Muscle layer of colon (tissue), 2 donors: ENCODE measurements around the gene PDIA5.

Experiments used
- H3K27ac ChIP-seq: one replicate; pipeline ENCODE4 v1.7.0; 2013; ENCODE audit warnings: low read depth, mild to moderate bottlenecking, low read length, moderate library complexity
- H3K27me3 ChIP-seq, 2 donors: one replicate each; pipeline ENCODE4 v1.7.0; 2013; ENCODE audit warnings: low read length in 2 of 2, mild to moderate bottlenecking in 2 of 2; ENCODE audit not compliant: insufficient read depth in 2 of 2, control insufficient read depth in 1 of 2
- H3K36me3 ChIP-seq: one replicate; pipeline ENCODE4 v1.7.0; 2013; ENCODE audit warnings: mild to moderate bottlenecking, low read length; ENCODE audit not compliant: insufficient read depth
- H3K4me1 ChIP-seq: one replicate; pipeline ENCODE4 v1.7.0; 2013; ENCODE audit warnings: mild to moderate bottlenecking, low read length; ENCODE audit not compliant: insufficient read depth
- H3K4me3 ChIP-seq, 2 donors: one replicate each; pipeline ENCODE4 v1.7.0; 2013; ENCODE audit warnings: low read length in 2 of 2, low read depth in 1 of 2, mild to moderate bottlenecking in 1 of 2, moderate library complexity in 1 of 2
- H3K9ac ChIP-seq: one replicate; pipeline ENCODE4 v1.7.0; 2013; ENCODE audit warnings: low read length
- H3K9me3 ChIP-seq: one replicate; pipeline ENCODE4 v1.7.0; 2013; ENCODE audit warnings: mild to moderate bottlenecking, low read length
- donor health status: abdominal sarcoma.
- donor health status: Adenocarcinoma of cecum.

The PDIA5 gene

GRCh38 chr3:123044981-123045763 lies 21.7 kb upstream of the PDIA5 start:
- H3K27ac ChIP-seq, result no peak overlapping the region
- no peak overlapping the region for H3K9ac ChIP-seq
- H3K36me3 ChIP-seq, result no peaks in the 10 kb centered on the region
- H3K9me3 ChIP-seq, result no peaks in the 10 kb centered on the region
- no peaks in the 10 kb centered on the region for H3K27me3 ChIP-seq
- H3K4me3 ChIP-seq, result no peak overlapping the region
- H3K4me1 ChIP-seq, result no peaks in the 10 kb centered on the region

GRCh38 chr3:123046262-123047061 lies 20.4 kb upstream of the PDIA5 start:
- Histone ChIP-seq H3K9ac (no peak overlapping the region), H3K27me3 (no peaks in the 10 kb centered on the region), H3K4me3 (no peak overlapping the region), H3K4me1 (no peaks in the 10 kb centered on the region), H3K9me3 (no peaks in the 10 kb centered on the region), H3K36me3 (no peaks in the 10 kb centered on the region), H3K27ac (no peak overlapping the region)

GRCh38 chr3:123047062-123047319 lies 19.8 kb upstream of the PDIA5 start:
- Histone ChIP-seq H3K9me3 (no peaks in the 10 kb centered on the region), H3K27ac (no peak overlapping the region), H3K4me3 (no peak overlapping the region), H3K36me3 (no peaks in the 10 kb centered on the region), H3K4me1 (no peaks in the 10 kb centered on the region), H3K27me3 (no peaks in the 10 kb centered on the region), H3K9ac (no peak overlapping the region)

GRCh38 chr3:123048480-123049237 lies 18.2 kb upstream of the PDIA5 start:
- Histone ChIP-seq H3K9ac (no peak overlapping the region), H3K27ac (no peak overlapping the region), H3K9me3 (no peaks in the 10 kb centered on the region), H3K4me1 (no peaks in the 10 kb centered on the region), H3K36me3 (no peaks in the 10 kb centered on the region), H3K27me3 (no peaks in the 10 kb centered on the region), H3K4me3 (no peak overlapping the region)

GRCh38 chr3:123050666-123051065 lies 16.2 kb upstream of the PDIA5 start:
- no peaks in the 10 kb centered on the region for H3K36me3 ChIP-seq
- no peaks in the 10 kb centered on the region for H3K27me3 ChIP-seq
- no peak overlapping the region for H3K9ac ChIP-seq
- no peak overlapping the region for H3K4me3 ChIP-seq
- no peaks in the 10 kb centered on the region for H3K9me3 ChIP-seq
- H3K4me1 ChIP-seq, result no peaks in the 10 kb centered on the region
- H3K27ac ChIP-seq, result no peak overlapping the region

GRCh38 chr3:123053107-123053506 lies 13.7 kb upstream of the PDIA5 start:
- H3K4me3 ChIP-seq, result no peak overlapping the region
- H3K9me3 ChIP-seq, result no peaks in the 10 kb centered on the region
- no peaks in the 10 kb centered on the region for H3K36me3 ChIP-seq
- H3K4me1 ChIP-seq, result no peaks in the 10 kb centered on the region
- no peaks in the 10 kb centered on the region for H3K27me3 ChIP-seq
- no peak overlapping the region for H3K27ac ChIP-seq
- H3K9ac ChIP-seq, result no peak overlapping the region

GRCh38 chr3:123054109-123054778 lies 12.6 kb upstream of the PDIA5 start:
- Histone ChIP-seq H3K27ac (no peak overlapping the region), H3K4me3 (no peak overlapping the region), H3K4me1 (no peaks in the 10 kb centered on the region)

GRCh38 chr3:123054931-123055330 lies 11.9 kb upstream of the PDIA5 start:
- H3K9ac ChIP-seq, result no peak overlapping the region
- no peaks in the 10 kb centered on the region for H3K9me3 ChIP-seq
- no peaks in the 10 kb centered on the region for H3K27me3 ChIP-seq
- H3K27ac ChIP-seq, result no peak overlapping the region
- H3K4me3 ChIP-seq, result no peak overlapping the region
- no peaks in the 10 kb centered on the region for H3K36me3 ChIP-seq
- no peaks in the 10 kb centered on the region for H3K4me1 ChIP-seq

More at GRCh38 chr3:123054109-123054778, 12.6 kb upstream of the PDIA5 start:
- Histone ChIP-seq H3K27me3 (no peaks in the 10 kb centered on the region), H3K9me3 (no peaks in the 10 kb centered on the region), H3K9ac (no peak overlapping the region), H3K36me3 (no peaks in the 10 kb centered on the region)

- Histone ChIP-seq H3K9me3 (no peaks in the 10 kb centered on the region), H3K27ac (no peak overlapping the region), H3K4me1 (no peaks in the 10 kb centered on the region)
Observed at GRCh38 chr3:123055352-123055751, 11.5 kb upstream of the PDIA5 start.

GRCh38 chr3:123058505-123058904 lies 8.3 kb upstream of the PDIA5 start:
- H3K4me1 ChIP-seq, result no peaks in the 10 kb centered on the region
- no peak overlapping the region for H3K4me3 ChIP-seq
- no peaks in the 10 kb centered on the region for H3K36me3 ChIP-seq
- H3K27ac ChIP-seq, result no peak overlapping the region
- no peak overlapping the region for H3K9ac ChIP-seq
- no peaks in the 10 kb centered on the region for H3K27me3 ChIP-seq
- no peaks in the 10 kb centered on the region for H3K9me3 ChIP-seq

More at GRCh38 chr3:123055352-123055751, 11.5 kb upstream of the PDIA5 start:
- Histone ChIP-seq H3K4me3 (no peak overlapping the region), H3K27me3 (no peaks in the 10 kb centered on the region), H3K36me3 (no peaks in the 10 kb centered on the region), H3K9ac (no peak overlapping the region)

GRCh38 chr3:123060054-123060453 lies 6.8 kb upstream of the PDIA5 start:
- H3K4me3 ChIP-seq, result no peak overlapping the region
- no peaks in the 10 kb centered on the region for H3K4me1 ChIP-seq
- no peak overlapping the region for H3K9ac ChIP-seq
- H3K36me3 ChIP-seq, result no peaks in the 10 kb centered on the region
- no peak overlapping the region for H3K27ac ChIP-seq
- H3K27me3 ChIP-seq, result no peaks in the 10 kb centered on the region
- no peaks in the 10 kb centered on the region for H3K9me3 ChIP-seq
